Measurements from ENCODE around the gene RBM48.

Gene RBM48

DNA sequence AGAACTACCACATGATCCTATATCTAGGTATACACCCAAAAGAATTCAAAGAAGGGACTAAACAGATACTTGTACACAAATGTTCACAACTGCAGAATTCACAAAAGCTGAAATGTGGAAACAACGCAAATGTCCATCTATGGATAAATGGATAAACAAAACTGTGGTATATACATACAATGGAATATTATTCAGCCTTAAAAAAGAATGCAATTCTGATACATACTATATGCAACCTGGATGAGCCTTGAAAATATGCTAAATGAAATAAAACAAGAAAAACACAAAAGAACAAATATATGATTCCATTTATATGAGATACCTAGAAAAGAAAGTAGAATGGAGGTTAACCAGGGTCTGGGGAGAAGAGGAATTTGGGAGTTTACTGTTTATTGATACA is 54.4 kb downstream of the RBM48 start:
- DNase-seq (ENCODE audit: low read depth in 1 of 2, low spot score in 1 of 2): no peak
- H3K27me3 ChIP-seq (ENCODE audit: insufficient read depth, poor library complexity, severe bottlenecking): no peaks in the 10 kb centered on the region
- H3K4me3 ChIP-seq (replicated peaks; ENCODE audit: insufficient read depth, low read length): no peak overlapping the region
- TF ChIP-seq, protein P1, sequence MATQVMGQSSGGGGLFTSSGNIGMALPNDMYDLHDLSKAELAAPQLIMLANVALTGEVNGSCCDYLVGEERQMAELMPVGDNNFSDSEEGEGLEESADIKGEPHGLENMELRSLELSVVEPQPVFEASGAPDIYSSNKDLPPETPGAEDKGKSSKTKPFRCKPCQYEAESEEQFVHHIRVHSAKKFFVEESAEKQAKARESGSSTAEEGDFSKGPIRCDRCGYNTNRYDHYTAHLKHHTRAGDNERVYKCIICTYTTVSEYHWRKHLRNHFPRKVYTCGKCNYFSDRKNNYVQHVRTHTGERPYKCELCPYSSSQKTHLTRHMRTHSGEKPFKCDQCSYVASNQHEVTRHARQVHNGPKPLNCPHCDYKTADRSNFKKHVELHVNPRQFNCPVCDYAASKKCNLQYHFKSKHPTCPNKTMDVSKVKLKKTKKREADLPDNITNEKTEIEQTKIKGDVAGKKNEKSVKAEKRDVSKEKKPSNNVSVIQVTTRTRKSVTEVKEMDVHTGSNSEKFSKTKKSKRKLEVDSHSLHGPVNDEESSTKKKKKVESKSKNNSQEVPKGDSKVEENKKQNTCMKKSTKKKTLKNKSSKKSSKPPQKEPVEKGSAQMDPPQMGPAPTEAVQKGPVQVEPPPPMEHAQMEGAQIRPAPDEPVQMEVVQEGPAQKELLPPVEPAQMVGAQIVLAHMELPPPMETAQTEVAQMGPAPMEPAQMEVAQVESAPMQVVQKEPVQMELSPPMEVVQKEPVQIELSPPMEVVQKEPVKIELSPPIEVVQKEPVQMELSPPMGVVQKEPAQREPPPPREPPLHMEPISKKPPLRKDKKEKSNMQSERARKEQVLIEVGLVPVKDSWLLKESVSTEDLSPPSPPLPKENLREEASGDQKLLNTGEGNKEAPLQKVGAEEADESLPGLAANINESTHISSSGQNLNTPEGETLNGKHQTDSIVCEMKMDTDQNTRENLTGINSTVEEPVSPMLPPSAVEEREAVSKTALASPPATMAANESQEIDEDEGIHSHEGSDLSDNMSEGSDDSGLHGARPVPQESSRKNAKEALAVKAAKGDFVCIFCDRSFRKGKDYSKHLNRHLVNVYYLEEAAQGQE (IDR thresholded peaks at IDR 0.05; ENCODE audit: insufficient replicate concordance, low read depth): no peak
- TF ChIP-seq SPI1 (IDR thresholded peaks at IDR 0.05; ENCODE audit: borderline replicate concordance, low read depth) (no peak), GABPA (IDR thresholded peaks at IDR 0.05; ENCODE audit: low read depth) (no peak), POLR2AphosphoS5 (IDR thresholded peaks at IDR 0.05; ENCODE audit: low read depth) (no peak)
- TF ChIP-seq, protein P2, sequence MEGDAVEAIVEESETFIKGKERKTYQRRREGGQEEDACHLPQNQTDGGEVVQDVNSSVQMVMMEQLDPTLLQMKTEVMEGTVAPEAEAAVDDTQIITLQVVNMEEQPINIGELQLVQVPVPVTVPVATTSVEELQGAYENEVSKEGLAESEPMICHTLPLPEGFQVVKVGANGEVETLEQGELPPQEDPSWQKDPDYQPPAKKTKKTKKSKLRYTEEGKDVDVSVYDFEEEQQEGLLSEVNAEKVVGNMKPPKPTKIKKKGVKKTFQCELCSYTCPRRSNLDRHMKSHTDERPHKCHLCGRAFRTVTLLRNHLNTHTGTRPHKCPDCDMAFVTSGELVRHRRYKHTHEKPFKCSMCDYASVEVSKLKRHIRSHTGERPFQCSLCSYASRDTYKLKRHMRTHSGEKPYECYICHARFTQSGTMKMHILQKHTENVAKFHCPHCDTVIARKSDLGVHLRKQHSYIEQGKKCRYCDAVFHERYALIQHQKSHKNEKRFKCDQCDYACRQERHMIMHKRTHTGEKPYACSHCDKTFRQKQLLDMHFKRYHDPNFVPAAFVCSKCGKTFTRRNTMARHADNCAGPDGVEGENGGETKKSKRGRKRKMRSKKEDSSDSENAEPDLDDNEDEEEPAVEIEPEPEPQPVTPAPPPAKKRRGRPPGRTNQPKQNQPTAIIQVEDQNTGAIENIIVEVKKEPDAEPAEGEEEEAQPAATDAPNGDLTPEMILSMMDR (IDR thresholded peaks at IDR 0.05; ENCODE audit: insufficient read depth, low read length): no peak
- H3K27ac ChIP-seq (replicated peaks): no peak overlapping the region

DNA sequence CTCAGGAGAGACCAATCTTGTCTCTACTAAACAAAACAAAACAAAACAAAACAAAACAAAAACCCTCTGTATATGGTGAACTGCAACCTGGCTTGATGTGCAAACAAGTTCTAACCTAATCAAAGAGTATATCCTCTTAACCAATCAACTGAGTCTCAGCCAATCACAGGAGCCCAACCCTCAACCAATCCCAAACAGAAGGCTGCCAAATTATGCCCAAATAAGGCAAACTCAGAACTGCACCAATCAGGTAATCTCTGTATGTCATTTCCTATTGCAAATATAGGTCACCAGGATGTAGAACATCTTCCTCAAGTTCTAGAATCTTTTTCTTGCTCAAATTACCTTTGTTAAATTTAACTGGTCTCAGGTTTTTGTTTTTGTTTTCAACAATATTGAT is 56.4 kb downstream of the RBM48 start:
- H3K4me3 ChIP-seq (replicated peaks; ENCODE audit: insufficient read depth, low read length): no peak overlapping the region
- DNase-seq (ENCODE audit: low read depth in 1 of 2, low spot score in 1 of 2): no peak
- no peaks in the 10 kb centered on the region for H3K27me3 ChIP-seq (ENCODE audit: insufficient read depth, poor library complexity, severe bottlenecking)
- H3K27ac ChIP-seq (replicated peaks): peak overlapping the region; percentile 27; the same call in 1 of the 2 replicates
- TF ChIP-seq, protein P1 (IDR thresholded peaks at IDR 0.05; ENCODE audit: insufficient replicate concordance, low read depth): no peak
- TF ChIP-seq, protein P2 (IDR thresholded peaks at IDR 0.05; ENCODE audit: insufficient read depth, low read length): no peak
- TF ChIP-seq POLR2AphosphoS5 (IDR thresholded peaks at IDR 0.05; ENCODE audit: low read depth) (no peak), GABPA (IDR thresholded peaks at IDR 0.05; ENCODE audit: low read depth) (no peak), SPI1 (IDR thresholded peaks at IDR 0.05; ENCODE audit: borderline replicate concordance, low read depth) (no peak)

DNA sequence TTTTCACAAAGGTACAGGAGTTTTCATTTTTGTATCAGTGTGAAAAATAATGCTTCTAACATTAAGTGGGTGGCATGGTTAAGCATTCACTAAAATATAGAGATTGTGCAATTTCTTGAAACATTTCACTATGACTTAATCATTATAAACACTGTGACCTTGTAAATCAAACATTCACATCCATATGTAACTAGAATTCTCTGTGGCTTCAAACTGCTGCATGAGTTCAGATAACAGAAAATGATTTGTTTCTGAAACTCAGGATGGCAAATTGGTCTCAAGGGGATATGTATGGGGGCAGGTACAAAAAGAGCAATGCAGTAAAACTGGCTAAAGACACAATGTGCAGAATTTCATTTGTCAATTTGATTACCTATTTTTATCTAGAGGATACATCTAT is 57.8 kb downstream of the RBM48 start:
- no peak for DNase-seq (ENCODE audit: low read depth in 1 of 2, low spot score in 1 of 2)
- no peak for TF ChIP-seq SPI1 (IDR thresholded peaks at IDR 0.05; ENCODE audit: borderline replicate concordance, low read depth)
- TF ChIP-seq POLR2AphosphoS5 (IDR thresholded peaks at IDR 0.05; ENCODE audit: low read depth): no peak
- TF ChIP-seq, protein P1 (IDR thresholded peaks at IDR 0.05; ENCODE audit: insufficient replicate concordance, low read depth): no peak
- no peak for TF ChIP-seq GABPA (IDR thresholded peaks at IDR 0.05; ENCODE audit: low read depth)
- TF ChIP-seq, protein P2 (IDR thresholded peaks at IDR 0.05; ENCODE audit: insufficient read depth, low read length): no peak
- no peak overlapping the region for H3K4me3 ChIP-seq (replicated peaks; ENCODE audit: insufficient read depth, low read length)
- no peak overlapping the region for H3K27ac ChIP-seq (replicated peaks)
- no peaks in the 10 kb centered on the region for H3K27me3 ChIP-seq (ENCODE audit: insufficient read depth, poor library complexity, severe bottlenecking)

All from HL-60 (cell line).